RWPE2 (cell line): Measurements from ENCODE around the gene SYTL3.

Source experiments
- ATAC-seq: fragments of 200-7000 bp; cut with Tn5 transposase; 3 replicates; pipeline ENCODE4 v1.9.1; 2021; ENCODE audit warnings: low read depth
- DNase-seq: peaks from one replicate; pipeline ENCODE4 v3.0.0-alpha.2; 2020; ENCODE audit warnings: low spot score
- H3K27ac ChIP-seq: fragments of 450-650 bp; 2 replicates; pipeline ENCODE4 v1.5.1; 2017; ENCODE audit warnings: mild to moderate bottlenecking; ENCODE audit not compliant: poor library complexity, severe bottlenecking
- H3K27me3 ChIP-seq: fragments of 250-450 bp; sonication (Bioruptor Pico); 2 replicates; pipeline ENCODE4 v1.5.1; 2021; ENCODE audit warnings: mild to moderate bottlenecking, moderate library complexity; ENCODE audit not compliant: insufficient read depth, poor library complexity, severe bottlenecking
- H3K36me3 ChIP-seq: fragments of 250-450 bp; sonication (Bioruptor Pico); 2 replicates; pipeline ENCODE4 v1.5.1; 2020; ENCODE audit warnings: low read depth, mild to moderate bottlenecking, moderate library complexity
- H3K4me1 ChIP-seq: fragments of 250-450 bp; sonication (Bioruptor Pico); 2 replicates; pipeline ENCODE4 v1.5.1; 2021; ENCODE audit warnings: mild to moderate bottlenecking, moderate library complexity; ENCODE audit not compliant: insufficient read depth, poor library complexity, severe bottlenecking
- H3K4me3 ChIP-seq: fragments of 250-450 bp; sonication (Bioruptor Pico); 2 replicates; pipeline ENCODE4 v1.5.1; 2021; ENCODE audit warnings: mild to moderate bottlenecking, moderate library complexity; ENCODE audit not compliant: severe bottlenecking
- H3K9me3 ChIP-seq: fragments of 250-450 bp; sonication (Bioruptor Pico); 2 replicates; pipeline ENCODE4 v1.5.1; 2021; ENCODE audit warnings: mild to moderate bottlenecking, moderate library complexity; ENCODE audit not compliant: severe bottlenecking
- TF ChIP-seq, protein P1 (sequence below): fragments of 450-650 bp; IDR thresholded peaks from one replicate; pipeline ENCODE4 v1.5.1; 2017; ENCODE audit warnings: mild to moderate bottlenecking, moderate library complexity; ENCODE audit not compliant: poor library complexity, severe bottlenecking

Gene SYTL3

DNA sequence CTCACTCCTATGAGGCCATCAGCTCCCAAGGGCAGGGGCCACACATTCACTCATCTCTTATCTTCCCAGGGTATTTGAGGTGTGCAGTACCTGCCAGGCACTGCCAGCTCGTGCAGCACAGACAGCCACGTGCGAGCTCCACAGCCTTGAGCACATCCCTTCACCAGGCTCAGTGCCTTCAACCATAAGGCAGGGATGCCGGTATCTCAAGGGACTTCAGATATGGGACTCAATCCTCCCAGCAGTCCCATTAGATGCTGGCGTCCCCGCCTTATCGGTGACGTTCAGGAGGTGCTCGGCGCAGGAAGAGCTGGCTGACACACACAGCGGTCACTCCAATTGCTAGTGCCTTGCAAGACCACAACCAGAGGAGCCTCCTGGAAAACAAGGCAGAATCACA lies 122.3 kb downstream of the SYTL3 start:
- no peaks in the 10 kb centered on the region for H3K9me3 ChIP-seq
- TF ChIP-seq, protein P1, sequence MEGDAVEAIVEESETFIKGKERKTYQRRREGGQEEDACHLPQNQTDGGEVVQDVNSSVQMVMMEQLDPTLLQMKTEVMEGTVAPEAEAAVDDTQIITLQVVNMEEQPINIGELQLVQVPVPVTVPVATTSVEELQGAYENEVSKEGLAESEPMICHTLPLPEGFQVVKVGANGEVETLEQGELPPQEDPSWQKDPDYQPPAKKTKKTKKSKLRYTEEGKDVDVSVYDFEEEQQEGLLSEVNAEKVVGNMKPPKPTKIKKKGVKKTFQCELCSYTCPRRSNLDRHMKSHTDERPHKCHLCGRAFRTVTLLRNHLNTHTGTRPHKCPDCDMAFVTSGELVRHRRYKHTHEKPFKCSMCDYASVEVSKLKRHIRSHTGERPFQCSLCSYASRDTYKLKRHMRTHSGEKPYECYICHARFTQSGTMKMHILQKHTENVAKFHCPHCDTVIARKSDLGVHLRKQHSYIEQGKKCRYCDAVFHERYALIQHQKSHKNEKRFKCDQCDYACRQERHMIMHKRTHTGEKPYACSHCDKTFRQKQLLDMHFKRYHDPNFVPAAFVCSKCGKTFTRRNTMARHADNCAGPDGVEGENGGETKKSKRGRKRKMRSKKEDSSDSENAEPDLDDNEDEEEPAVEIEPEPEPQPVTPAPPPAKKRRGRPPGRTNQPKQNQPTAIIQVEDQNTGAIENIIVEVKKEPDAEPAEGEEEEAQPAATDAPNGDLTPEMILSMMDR, result no peak
- ATAC-seq, result no peak
- peak overlapping the region; percentile 73 for H3K27ac ChIP-seq
- no peak overlapping the region for H3K4me3 ChIP-seq
- DNase-seq, result no peak
- H3K36me3 ChIP-seq, result peaks cover 100% of the 10 kb centered on the region
- peaks cover 22% of the 10 kb centered on the region for H3K4me1 ChIP-seq
- H3K27me3 ChIP-seq, result no peaks in the 10 kb centered on the region

DNA sequence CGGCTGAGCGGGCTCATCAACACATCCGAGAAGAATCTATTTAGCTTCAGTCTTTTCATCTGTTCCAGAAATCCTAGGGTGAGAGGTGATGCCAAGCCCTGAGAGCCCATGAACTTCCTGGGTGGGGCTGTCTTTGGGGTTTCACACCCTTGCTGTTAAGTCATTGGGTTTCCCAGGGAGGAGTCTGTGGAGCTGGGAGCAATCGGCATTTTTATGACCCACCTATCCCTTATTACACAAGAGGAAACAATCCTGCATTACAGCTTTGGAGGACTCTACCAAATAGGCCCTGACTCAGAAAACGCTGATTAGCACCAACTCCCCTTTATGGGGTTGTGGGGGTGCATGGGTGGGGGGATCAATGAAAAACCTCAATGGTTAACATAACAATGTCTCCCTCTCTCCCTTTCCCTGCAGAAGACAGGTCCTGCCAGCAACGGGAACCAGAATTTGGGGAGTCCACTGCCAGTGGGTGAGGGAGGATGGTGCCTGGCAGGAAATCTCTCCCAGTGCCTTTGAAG lies 123.1 kb downstream of the SYTL3 start:
- no peak overlapping the region for H3K4me3 ChIP-seq
- DNase-seq (no peak), ATAC-seq (peak; percentile 83)
- TF ChIP-seq, protein P1, result no peak
- H3K27ac ChIP-seq, result peak overlapping the region; percentile 73
- peaks cover 100% of the 10 kb centered on the region for H3K36me3 ChIP-seq
- peaks cover 22% of the 10 kb centered on the region for H3K4me1 ChIP-seq
- no peaks in the 10 kb centered on the region for H3K9me3 ChIP-seq
- no peaks in the 10 kb centered on the region for H3K27me3 ChIP-seq

DNA sequence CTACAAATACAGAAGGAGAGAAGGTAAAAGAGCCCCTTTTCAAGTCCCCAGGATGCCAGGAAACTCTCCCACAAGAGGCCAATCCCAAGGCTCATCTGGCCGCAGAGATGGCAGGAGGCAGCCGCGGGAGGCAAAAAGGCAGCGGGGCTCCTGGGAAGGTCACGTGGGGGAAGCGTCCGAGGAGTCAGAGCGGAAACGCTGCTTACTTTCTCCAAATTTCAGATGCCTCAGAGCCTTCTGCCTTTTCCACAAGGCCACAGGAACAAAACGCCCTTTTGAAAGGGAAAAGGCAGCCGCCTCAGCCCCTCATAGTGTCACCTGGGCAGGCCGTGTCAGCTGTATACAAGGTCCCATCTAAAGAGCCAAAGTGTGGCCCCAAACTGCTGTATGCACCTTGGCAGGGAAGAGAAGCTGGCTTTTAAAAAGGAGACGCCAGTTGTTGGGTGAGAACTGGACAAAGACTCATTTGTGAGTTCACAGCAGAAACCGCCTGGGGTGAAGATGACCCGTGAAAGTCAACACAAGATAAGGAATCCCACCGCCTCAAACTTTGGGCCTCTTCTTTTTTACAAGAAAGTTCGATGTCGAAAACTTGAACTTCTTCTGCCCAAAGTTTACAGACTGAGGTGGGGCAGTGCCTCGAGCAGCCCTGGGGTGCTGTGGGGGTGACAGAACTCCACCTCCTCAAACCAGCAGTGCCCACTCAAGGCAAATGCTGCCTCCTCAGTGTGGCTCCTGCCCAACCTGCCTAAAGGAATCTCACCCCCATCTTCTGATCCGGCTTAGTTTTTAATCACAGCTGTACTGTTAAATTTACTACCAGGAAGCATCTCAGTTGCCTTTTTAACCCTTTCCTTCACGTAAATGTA lies 124.0 kb downstream of the SYTL3 start:
- DNase-seq, result no peak
- ATAC-seq, result no peak

GRCh38 chr6:158774717-158775449 lies 125.0 kb downstream of the SYTL3 start:
- ATAC-seq, result no peak
- H3K27ac ChIP-seq, result peak overlapping the region; percentile 73

More for the DNA sequence above, 124.0 kb downstream of the SYTL3 start:
- Histone ChIP-seq H3K4me1 (peaks cover 22% of the 10 kb centered on the region), H3K27me3 (no peaks in the 10 kb centered on the region), H3K9me3 (no peaks in the 10 kb centered on the region), H3K27ac (peak overlapping the region; percentile 73), H3K36me3 (peaks cover 100% of the 10 kb centered on the region), H3K4me3 (no peak overlapping the region)
- TF ChIP-seq, protein P1, result no peak

More at GRCh38 chr6:158774717-158775449, 125.0 kb downstream of the SYTL3 start:
- Histone ChIP-seq H3K9me3 (no peaks in the 10 kb centered on the region), H3K27me3 (no peaks in the 10 kb centered on the region), H3K4me1 (peaks cover 22% of the 10 kb centered on the region), H3K36me3 (peaks cover 100% of the 10 kb centered on the region), H3K4me3 (no peak overlapping the region)
- no peak for DNase-seq
- TF ChIP-seq, protein P1, result no peak
